Transverse colon (tissue), 3 donors: ENCODE data around the gene SHKBP1.

Experiments
- CTCF ChIP-seq, 5 experiments: fragments of 200-600 bp in 3 of 5; fragments of 450-650 bp in 2 of 5; sonication (generic) in 3 of 5; IDR thresholded peaks; 1 replicate in 2 of 5; 2 replicates in 3 of 5; pipeline ENCODE4 v1.5.1; 2016 to 2017; ENCODE audit warnings: antibody characterized with exemption in 5 of 5, inconsistent platforms in 3 of 5, mild to moderate bottlenecking in 2 of 5, moderate library complexity in 1 of 5
- EP300 ChIP-seq: sonication (generic); formaldehyde crosslinking; IDR thresholded peaks from one replicate; pipeline ENCODE4 v1.6.1; 2017; ENCODE audit warnings: antibody characterized with exemption, low read depth
- POLR2A ChIP-seq: fragments of 450-650 bp; IDR thresholded peaks from one replicate; pipeline ENCODE4 v1.6.1; 2016; ENCODE audit warnings: antibody characterized with exemption, mild to moderate bottlenecking, moderate library complexity

- TF ChIP-seq CTCF (IDR thresholded peaks at IDR 0.05) = no peak
- no peak for TF ChIP-seq POLR2A
- TF ChIP-seq EP300 = no peak
These were observed 43.2 kb upstream of the SHKBP1 start for GRCh38 chr19:40533508-40533907.
